IPS-18c (cell line): Measurements from ENCODE around the gene PDZD2.
"Not testable (repeated sequence)": the region's sequence is repeated elsewhere in the genome, so short reads cannot be mapped to it uniquely, and the experiment has no call there.

Experiments used
- H3K4me3 ChIP-seq: 2 replicates; pipeline ENCODE4 v1.7.0; 2013; ENCODE audit warnings: low read depth, mild to moderate bottlenecking, low read length, moderate library complexity; ENCODE audit not compliant: insufficient read depth
- H3K9me3 ChIP-seq: one replicate; pipeline ENCODE4 v1.6.1; 2013; ENCODE audit warnings: mild to moderate bottlenecking, low read length, moderate library complexity; ENCODE audit not compliant: control insufficient read depth, insufficient read depth

The PDZD2 gene

DNA sequence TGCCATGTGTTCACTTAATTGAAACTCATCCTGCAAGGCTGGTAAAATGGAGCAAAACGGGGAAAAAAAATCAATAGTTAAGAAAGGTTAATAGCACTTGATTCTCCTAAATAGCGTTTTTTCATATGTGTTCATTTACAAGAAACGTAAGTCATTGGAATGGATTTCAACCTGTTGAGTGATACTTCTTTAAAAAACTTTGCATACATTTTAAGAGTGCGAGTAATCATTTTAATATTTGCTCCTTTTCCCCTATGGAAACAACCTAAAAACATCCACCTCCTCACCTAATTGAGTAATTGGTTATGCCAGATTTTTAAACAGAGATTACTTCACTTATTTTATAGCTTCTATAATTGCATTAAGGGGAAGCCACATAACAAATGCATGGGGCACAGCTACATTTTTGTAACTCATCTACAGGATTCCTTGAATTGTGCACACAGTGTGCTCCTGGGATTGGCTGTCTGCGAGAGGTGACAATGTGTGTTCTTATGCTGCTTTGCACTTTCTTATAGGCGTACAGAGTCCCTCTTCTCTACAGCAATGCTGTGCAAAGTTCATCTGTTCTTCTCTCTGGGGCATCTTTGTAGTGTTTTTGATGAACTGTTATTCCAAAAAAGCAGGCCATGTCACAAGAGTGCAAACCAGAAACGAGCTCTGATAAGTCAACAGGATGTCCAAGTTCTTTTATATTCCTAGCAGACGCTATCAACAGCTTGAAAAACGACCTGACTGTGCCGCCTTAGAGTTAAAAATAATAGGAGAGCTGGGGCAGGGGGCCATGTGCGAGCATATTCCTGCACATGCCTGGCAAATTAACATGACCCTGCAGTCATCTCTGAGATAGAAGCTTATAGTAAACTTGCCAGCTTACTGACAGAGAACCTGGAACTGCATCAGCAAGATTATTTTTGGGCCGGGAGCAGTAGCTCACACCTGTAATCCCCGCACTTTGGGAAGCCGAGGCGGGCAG, 417.2 kb downstream of the PDZD2 start:
- Histone ChIP-seq H3K9me3 (no peaks in the 10 kb centered on the region), H3K4me3 (no peak overlapping the region)

DNA sequence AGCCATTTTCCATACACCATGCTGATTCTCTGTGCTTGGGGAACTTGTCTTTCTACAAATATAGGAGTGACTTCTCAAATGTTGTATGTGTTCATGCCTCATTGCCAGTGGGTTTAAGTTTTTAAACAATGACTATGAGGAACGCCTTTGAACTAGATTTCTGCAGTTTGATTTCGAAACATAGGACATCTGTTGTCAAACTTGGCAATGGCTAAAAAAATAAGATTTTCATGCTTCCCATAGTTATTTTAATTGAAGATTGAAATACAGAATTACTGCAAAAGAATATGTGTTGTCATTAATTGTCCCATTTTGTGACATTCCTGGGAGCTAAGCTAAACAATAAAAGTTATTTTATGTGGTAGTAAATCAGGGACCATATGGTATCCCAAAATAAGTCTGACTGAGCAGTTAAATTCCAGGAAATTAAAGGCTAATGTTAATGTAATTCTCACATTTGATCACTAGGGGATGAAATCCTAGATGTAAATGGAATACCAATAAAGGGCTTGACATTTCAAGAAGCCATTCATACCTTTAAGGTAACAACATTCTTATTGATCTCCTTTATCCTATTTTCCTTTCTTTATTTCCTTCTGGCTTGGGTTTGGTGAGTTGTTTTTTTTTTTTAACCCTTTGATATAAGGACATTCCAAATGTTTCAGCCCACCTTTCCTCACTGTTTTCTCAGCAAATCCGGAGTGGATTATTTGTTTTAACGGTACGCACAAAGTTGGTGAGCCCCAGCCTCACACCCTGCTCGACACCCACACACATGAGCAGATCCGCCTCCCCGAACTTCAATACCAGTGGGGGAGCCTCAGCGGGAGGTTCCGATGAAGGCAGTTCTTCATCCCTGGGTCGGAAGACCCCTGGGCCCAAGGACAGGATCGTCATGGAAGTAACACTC, 418.5 kb downstream of the PDZD2 start:
- H3K4me3 ChIP-seq = no peak overlapping the region
- H3K9me3 ChIP-seq = no peaks in the 10 kb centered on the region

DNA sequence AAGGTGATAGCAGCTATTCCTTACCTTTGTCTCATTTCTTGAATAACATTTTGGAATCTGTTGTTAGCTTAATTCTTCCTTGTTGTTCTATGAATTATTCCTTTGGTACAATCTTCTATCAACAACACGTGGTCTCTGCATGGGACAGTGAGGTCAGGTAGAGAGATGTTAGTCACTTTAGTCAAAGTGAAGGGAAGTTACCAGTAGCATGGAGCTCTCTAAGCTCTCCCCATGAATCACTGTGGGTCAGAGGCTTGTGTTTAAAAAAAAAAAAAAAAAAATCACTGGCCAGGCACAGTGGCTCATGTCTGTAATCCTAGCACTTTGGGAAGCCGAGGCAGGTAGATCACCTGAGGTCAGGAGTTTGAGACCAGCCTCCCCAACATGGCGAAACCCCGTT, 419.2 kb downstream of the PDZD2 start:
- Histone ChIP-seq H3K4me3 (no peak overlapping the region), H3K9me3 (no peaks in the 10 kb centered on the region)

GRCh38 chr5:32058997-32059396, 420.1 kb downstream of the PDZD2 start:
- H3K4me3 ChIP-seq = no peak overlapping the region

GRCh38 chr5:32059761-32060530, 421.0 kb downstream of the PDZD2 start:
- Histone ChIP-seq H3K4me3 (no peak overlapping the region), H3K9me3 (no peaks in the 10 kb centered on the region)

More at GRCh38 chr5:32058997-32059396, 420.1 kb downstream of the PDZD2 start:
- no peaks in the 10 kb centered on the region for H3K9me3 ChIP-seq

DNA sequence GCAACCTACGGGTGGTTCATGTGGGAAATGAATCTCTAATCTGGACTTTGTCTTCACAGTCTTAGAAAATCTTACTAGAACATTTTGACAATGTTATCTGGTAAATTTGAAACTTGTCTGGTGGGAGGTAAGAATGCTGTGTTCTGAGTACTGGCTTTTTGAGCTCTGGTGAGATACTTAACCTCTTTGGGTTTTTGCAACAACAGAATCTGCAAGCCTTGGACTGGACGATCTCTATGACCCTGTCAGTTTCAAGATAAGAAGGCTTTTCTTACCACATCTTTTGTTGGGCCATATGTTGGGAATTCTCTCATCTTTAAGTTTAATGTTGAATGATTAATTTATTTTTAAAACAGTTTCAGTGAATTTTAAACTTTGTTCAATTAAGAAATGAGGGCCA, 422.3 kb downstream of the PDZD2 start:
- Histone ChIP-seq H3K9me3 (no peaks in the 10 kb centered on the region), H3K4me3 (no peak overlapping the region)

DNA sequence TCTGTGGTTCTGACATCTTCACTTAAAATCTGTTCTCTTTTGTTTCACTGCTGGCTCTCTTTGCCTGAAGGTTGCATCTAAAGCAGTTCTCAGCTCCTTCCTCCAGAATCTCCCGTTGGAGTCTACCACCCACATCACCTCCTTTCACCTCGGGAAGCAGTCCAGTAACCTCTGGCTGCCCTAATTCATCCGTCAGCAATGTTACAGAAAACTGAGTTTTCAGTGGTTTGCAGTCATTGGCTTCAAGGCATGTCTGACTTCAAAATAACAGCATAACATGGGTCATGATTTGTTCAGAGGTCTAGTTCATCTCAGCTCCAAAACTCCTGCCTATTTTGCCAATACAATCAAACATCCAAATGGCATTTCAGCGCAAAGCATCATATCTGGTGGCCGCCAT, 427.5 kb downstream of the PDZD2 start:
- H3K9me3 ChIP-seq = no peaks in the 10 kb centered on the region
- no peak overlapping the region for H3K4me3 ChIP-seq

- Histone ChIP-seq H3K4me3 (no peak overlapping the region), H3K9me3 (no peaks in the 10 kb centered on the region)
These were observed 429.0 kb downstream of the PDZD2 start for GRCh38 chr5:32067774-32068470.

GRCh38 chr5:32068561-32068960, 429.6 kb downstream of the PDZD2 start:
- Histone ChIP-seq H3K9me3 (peaks cover 3% of the 10 kb centered on the region), H3K4me3 (no peak overlapping the region)

- Histone ChIP-seq H3K4me3 (no peak overlapping the region), H3K9me3 (peaks cover 3% of the 10 kb centered on the region)
These were observed 430.5 kb downstream of the PDZD2 start for GRCh38 chr5:32069396-32069795.

DNA sequence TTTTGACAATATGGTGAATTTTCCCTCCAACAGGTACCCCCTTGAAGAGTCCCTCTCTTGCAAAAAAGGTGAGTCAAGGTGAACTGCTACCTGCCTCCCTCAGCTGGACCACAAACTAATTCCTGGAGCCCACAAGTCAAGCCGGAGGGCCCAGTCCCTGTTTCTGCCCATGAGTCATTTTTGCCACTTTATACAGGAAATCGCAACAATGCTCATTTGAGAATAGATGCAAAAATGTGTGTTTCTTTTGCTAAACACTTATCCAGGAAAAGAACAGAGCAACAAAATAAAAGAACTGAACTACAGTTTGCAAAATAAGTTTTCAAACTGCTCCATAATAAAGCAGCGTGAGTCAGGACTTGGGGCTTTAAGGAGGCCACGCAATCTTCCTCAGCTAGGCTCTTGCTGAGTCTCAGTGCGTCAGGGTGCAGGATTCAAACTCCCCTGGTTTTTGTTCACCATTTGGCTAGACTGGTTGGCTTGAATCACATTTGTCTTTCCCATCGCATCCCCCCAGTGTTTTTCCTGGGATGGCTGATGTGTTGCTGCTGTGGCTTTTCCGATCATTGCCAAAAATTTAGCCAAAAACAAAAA, 432.5 kb downstream of the PDZD2 start:
- Histone ChIP-seq H3K4me3 (no peak overlapping the region), H3K9me3 (peaks cover 3% of the 10 kb centered on the region)

DNA sequence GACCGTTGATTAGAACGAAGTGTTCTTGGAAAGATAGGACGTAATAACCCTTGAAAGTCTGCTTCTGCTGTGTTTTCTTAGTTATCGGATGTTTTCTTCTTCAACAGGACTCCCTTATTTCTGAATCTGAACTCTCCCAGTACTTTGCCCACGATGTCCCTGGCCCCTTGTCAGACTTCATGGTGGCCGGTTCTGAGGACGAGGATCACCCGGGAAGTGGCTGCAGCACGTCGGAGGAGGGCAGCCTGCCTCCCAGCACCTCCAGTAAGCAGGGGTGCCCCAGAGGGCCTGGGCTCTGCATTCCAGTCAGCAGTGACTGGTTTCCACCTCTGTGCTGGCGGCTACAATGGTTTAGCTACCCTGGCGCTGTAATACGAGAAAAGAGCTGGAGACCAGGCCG, 433.1 kb downstream of the PDZD2 start:
- no peak overlapping the region for H3K4me3 ChIP-seq
- H3K9me3 ChIP-seq = peaks cover 3% of the 10 kb centered on the region

DNA sequence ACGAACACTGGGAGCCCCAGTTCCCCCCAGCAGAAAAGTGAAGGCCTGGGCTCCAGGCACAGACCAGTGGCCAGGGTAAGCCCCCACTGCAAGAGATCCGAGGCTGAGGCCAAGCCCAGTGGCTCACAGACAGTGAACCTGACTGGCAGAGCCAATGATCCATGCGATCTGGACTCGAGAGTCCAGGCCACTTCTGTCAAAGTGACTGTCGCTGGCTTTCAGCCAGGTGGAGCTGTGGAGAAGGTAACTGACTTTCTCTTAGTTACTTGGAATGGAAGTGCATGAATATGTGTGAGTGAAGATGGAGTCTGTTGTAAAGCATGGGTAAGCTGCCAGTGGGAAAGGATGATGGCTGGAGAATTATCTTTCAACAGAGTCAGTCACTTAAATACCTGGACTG, 435.5 kb downstream of the PDZD2 start:
- H3K4me3 ChIP-seq = no peak overlapping the region
- peaks cover 3% of the 10 kb centered on the region for H3K9me3 ChIP-seq

DNA sequence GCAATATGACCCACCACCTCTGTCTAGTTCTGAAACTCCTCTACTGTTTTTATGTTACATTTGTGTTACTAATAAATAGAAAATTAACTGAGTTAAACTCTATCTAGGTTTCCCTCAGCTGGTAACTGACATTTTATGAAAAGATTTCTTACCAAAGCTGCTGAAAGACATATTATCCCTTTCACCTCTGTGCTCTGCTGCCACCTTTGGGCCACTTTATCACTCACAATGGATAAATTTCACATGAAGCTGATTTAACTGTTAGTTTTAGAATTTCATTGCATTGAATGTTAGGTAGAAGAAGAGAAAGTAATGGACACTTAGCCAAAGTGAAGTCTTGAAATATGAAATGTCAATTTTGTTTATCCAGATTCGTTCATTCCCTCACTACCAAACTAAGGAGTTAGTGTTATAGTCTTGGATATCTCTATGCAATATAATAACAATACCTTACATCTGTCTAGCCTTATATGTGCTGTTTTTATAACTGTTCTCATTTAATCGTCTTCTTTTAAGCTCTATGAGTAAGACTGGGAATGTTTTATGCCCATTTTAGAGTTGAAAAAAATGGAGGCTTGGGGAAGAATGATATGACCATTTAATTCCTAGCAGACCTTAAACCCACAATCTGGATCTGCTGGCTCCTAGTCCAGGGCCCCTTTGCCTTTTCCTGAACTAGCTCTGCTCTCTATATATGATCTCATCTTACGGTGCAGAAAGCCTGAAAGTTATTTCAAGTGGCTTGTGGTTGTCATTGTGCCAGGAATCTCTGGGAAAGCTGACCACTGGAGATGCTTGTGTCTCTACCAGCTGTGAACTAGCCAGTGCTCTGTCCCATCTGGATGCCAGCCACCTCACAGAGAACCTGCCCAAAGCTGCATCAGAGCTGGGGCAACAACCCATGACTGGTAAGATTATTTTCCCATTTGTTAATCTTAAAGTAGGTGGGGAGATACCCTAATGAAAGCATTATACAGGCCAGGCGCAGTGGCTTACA, 438.1 kb downstream of the PDZD2 start:
- no peak overlapping the region for H3K4me3 ChIP-seq
- H3K9me3 ChIP-seq = peaks cover 3% of the 10 kb centered on the region

- H3K4me3 ChIP-seq, H3K9me3 ChIP-seq: not testable (repeated sequence)
These were observed 439.9 kb downstream of the PDZD2 start for GRCh38 chr5:32078855-32079254.
